Transverse colon (tissue), 4 donors: ENCODE measurements around the gene RMDN2. TPM values are rescaled to one million over a fixed set of nuclear protein-coding genes. Genes with fewer than 3 reads are reported as not detected.
A peak's percentile ranks its signal among the peaks of the same experiment; 100 is the strongest.

ENCODE experiments used
- DNase-seq: peaks from one replicate; pipeline ENCODE4 v3.0.0-alpha.2; 2019
- H3K27ac ChIP-seq, 4 donors: fragments of 200-600 bp; sonication (generic); 2 replicates each; pipeline ENCODE4 v1.5.1; 2016 to 2018; ENCODE audit warnings: inconsistent platforms in 4 of 4
- H3K27me3 ChIP-seq: fragments of 200-600 bp; sonication (generic); 2 replicates; pipeline ENCODE4 v1.5.1; 2017; ENCODE audit warnings: inconsistent platforms
- H3K36me3 ChIP-seq, 4 donors: fragments of 200-600 bp; sonication (generic); 2 replicates each; pipeline ENCODE4 v1.5.1; 2017 to 2019; ENCODE audit warnings: inconsistent platforms in 4 of 4
- H3K4me1 ChIP-seq, 4 donors: fragments of 200-600 bp; sonication (generic); 2 replicates each; pipeline ENCODE4 v1.5.1; 2017 to 2020; ENCODE audit warnings: inconsistent platforms in 4 of 4
- H3K4me3 ChIP-seq, 4 donors: fragments of 200-600 bp; sonication (generic); 1 replicate in 1 of 4; 2 replicates in 3 of 4; pipeline versions ENCODE4 v1.5.1 to v1.6.1; 2017 to 2019; ENCODE audit warnings: inconsistent platforms in 4 of 4
- H3K9me3 ChIP-seq, 2 donors: fragments of 200-600 bp; sonication (generic); 2 replicates each; pipeline ENCODE4 v1.5.1; 2017 to 2019; ENCODE audit warnings: inconsistent platforms in 2 of 2
- EP300 ChIP-seq: sonication (generic); formaldehyde crosslinking; IDR thresholded peaks from one replicate; pipeline ENCODE4 v1.6.1; 2017; ENCODE audit warnings: antibody characterized with exemption, low read depth
- POLR2A ChIP-seq: fragments of 450-650 bp; IDR thresholded peaks from one replicate; pipeline ENCODE4 v1.6.1; 2016; ENCODE audit warnings: antibody characterized with exemption, mild to moderate bottlenecking, moderate library complexity
- POLR2AphosphoS5 ChIP-seq, 3 donors: sonication (generic); formaldehyde crosslinking; IDR thresholded peaks; one replicate each; pipeline ENCODE4 v1.6.1; 2016; ENCODE audit warnings: antibody characterized with exemption in 3 of 3
- WGBS, 2 donors: methylation state at CpG; one replicate each; pipeline ENCODE4 v1.1.5; 2018; ENCODE audit warnings: low coverage in 1 of 2; 5-methylcytosine and 5-hydroxymethylcytosine counted together
- in situ Hi-C, 4 donors: fragments of 200-750 bp; cut with MboI; loops; one replicate each; pipeline versions ENCODE4 v1.15.0 to v1.15.1; 2017; ENCODE audit warnings: low sequenced_read_pairs in 3 of 4, low pct_ligation_motif_present in 1 of 4, low pct_unique_long_range_greater_than_20kb in 1 of 4
- intact Hi-C: fragments of 100-400 bp; cut with DNase I; formaldehyde crosslinking; loops from one replicate; pipeline ENCODE4 v1.15.1; 2023; ENCODE audit warnings: low total_unique reads
- total RNA-seq, 4 donors: library from RNA; depleted of rRNA; stranded (reverse); fragments of >200 nt; gene quantifications; one replicate each; pipeline ENCODE4 v1.1.0, GENCODE V29; 2016
- TF ChIP-seq, protein P1 (sequence below), 5 experiments: fragments of 200-600 bp in 3 of 5; fragments of 450-650 bp in 2 of 5; sonication (generic) in 3 of 5; IDR thresholded peaks; 1 replicate in 2 of 5; 2 replicates in 3 of 5; pipeline ENCODE4 v1.5.1; 2016 to 2017; ENCODE audit warnings: antibody characterized with exemption in 5 of 5, inconsistent platforms in 3 of 5, mild to moderate bottlenecking in 2 of 5, moderate library complexity in 1 of 5

Gene RMDN2
- total RNA-seq, 4 donors from 2014 or later: 12.3 to 48.3 (median 28.9) TPM

DNA sequence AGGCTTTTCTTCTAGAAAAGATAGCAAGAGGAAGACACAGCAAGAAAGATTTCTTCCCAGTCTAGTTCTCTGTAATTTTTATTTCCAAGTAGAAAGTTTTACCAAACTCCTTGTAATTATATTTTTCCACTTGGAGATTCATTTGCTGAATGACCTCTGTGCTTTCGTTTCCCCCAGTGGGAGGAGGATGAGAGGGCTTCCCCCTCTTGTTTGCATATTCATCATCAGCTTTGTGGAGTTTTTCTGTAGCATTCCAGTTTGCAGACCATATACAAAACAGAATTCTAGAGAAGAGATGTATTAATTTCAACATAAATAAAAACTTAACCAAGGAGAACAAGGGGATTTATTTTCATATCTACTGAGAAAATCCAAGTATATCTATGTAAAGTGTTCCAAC, 51.3 kb downstream of the RMDN2 start:
- Histone ChIP-seq H3K27me3 (no peaks in the 10 kb centered on the region), H3K36me3 (no peaks in the 10 kb centered on the region), H3K4me1 (no peaks in the 10 kb centered on the region), H3K27ac (no peak overlapping the region), H3K4me3 (no peak overlapping the region), H3K9me3 (no peaks in the 10 kb centered on the region)
- intact Hi-C loops: no loop called here
- no peak for TF ChIP-seq EP300
- no peak for TF ChIP-seq POLR2AphosphoS5 (IDR thresholded peaks at IDR 0.05)
- TF ChIP-seq, protein P1, sequence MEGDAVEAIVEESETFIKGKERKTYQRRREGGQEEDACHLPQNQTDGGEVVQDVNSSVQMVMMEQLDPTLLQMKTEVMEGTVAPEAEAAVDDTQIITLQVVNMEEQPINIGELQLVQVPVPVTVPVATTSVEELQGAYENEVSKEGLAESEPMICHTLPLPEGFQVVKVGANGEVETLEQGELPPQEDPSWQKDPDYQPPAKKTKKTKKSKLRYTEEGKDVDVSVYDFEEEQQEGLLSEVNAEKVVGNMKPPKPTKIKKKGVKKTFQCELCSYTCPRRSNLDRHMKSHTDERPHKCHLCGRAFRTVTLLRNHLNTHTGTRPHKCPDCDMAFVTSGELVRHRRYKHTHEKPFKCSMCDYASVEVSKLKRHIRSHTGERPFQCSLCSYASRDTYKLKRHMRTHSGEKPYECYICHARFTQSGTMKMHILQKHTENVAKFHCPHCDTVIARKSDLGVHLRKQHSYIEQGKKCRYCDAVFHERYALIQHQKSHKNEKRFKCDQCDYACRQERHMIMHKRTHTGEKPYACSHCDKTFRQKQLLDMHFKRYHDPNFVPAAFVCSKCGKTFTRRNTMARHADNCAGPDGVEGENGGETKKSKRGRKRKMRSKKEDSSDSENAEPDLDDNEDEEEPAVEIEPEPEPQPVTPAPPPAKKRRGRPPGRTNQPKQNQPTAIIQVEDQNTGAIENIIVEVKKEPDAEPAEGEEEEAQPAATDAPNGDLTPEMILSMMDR (IDR thresholded peaks at IDR 0.05): no peak
- no peak for TF ChIP-seq POLR2A
- no peak for DNase-seq
- in situ Hi-C loops: loop anchor here in 1 of 4 donors (10.0 to 25.0 kb wide), 2 partner anchors 308 to 536 kb away; no protein-coding TSS in a partner anchor
- WGBS, 2 donors: 72 to 90% methylated on average over 1 of the region's 1 CpG

DNA sequence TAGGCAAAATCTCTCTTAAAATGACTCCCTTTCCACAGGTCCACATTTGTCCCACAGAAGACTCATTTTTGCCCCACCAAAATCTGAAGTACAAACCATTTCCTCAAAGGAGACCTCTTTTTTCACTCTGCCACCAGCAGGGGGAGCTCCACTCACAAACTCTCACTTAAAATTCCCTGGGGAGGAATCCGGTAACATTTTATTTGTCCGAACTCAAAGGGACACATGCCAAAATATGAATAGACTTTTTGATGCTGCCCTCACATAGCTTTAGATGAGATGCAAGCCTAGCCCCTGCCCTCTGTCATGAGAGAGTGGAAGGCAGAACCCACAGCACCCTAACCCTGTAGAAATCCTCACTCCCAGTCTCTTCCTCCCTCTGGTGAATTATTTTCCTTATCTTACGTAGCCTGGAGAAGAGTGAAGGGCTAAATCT, 57.1 kb downstream of the RMDN2 start:
- H3K9me3 ChIP-seq: no peaks in the 10 kb centered on the region
- no peaks in the 10 kb centered on the region for H3K4me1 ChIP-seq
- no peaks in the 10 kb centered on the region for H3K36me3 ChIP-seq
- in situ Hi-C loops (loop anchor here (10.0 to 25.0 kb wide), 2 partner anchors 293 to 530 kb away; no protein-coding TSS in a partner anchor), intact Hi-C loops (loop anchor here (1.0 kb wide), 1 partner anchor 293 kb away; no protein-coding TSS in a partner anchor)
- WGBS, 2 donors: 4 to 14% methylated on average over 3 of the region's 3 CpGs
- H3K27me3 ChIP-seq: no peaks in the 10 kb centered on the region
- no peak for TF ChIP-seq EP300
- TF ChIP-seq, protein P1 (IDR thresholded peaks at IDR 0.05): peak; percentile 72 to 87 (median 81)
- H3K4me3 ChIP-seq: no peak overlapping the region
- DNase-seq: peak; percentile 75
- H3K27ac ChIP-seq: no peak overlapping the region

DNA sequence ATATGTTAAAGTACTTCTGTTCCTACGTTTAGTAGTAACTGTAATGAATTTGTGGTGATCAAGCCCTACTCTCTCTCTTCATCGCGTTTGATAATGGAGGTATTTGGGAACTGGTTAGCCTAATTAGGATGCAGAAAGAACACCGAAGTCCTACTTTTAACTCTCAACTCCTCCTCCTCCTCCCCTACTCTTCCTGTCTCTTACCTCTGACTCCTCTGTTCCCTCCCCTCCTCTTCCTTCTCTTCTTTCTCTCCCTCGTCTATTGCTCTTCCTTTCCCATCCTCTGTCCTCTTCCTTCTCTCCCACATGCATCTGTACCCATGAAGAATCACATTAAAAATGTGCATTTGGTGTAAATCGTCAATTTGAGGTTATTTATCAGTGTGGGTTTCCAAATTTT, 57.8 kb downstream of the RMDN2 start:
- in situ Hi-C loops: loop anchor here (10.0 to 25.0 kb wide), 2 partner anchors 292 to 529 kb away; no protein-coding TSS in a partner anchor
- 71 to 73% methylated on average over 5 to 6 of the region's 6 CpGs for WGBS, 2 donors
- no peaks in the 10 kb centered on the region for H3K36me3 ChIP-seq
- no peaks in the 10 kb centered on the region for H3K27me3 ChIP-seq
- DNase-seq: no peak
- TF ChIP-seq POLR2A: no peak
- TF ChIP-seq, protein P1 (IDR thresholded peaks at IDR 0.05): no peak
- no peak for TF ChIP-seq EP300
- TF ChIP-seq POLR2AphosphoS5 (IDR thresholded peaks at IDR 0.05): no peak
- no peak overlapping the region for H3K4me3 ChIP-seq
- no peak overlapping the region for H3K27ac ChIP-seq
- intact Hi-C loops: loop anchor here (1.0 kb wide), 1 partner anchor 292 kb away; no protein-coding TSS in a partner anchor
- no peaks in the 10 kb centered on the region for H3K4me1 ChIP-seq
- H3K9me3 ChIP-seq: no peaks in the 10 kb centered on the region

DNA sequence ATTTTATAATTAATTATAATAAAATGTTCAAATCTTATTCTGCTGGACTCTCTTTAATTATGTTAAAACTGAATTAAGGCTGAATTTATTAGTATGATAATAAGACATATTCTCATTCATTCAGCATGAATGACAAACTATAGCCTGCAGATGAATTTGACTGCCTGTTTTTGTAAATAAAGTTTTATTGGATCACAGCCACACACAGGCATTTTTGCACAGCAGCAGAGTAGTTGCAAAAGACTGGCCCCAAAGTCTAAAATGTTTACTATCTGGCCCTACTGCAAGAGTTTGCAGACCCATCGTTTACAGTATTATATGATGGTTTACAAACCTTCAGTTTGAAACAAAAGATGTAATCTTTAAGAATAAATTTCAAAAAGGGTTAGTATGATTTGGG, 58.6 kb downstream of the RMDN2 start:
- H3K9me3 ChIP-seq: no peaks in the 10 kb centered on the region
- intact Hi-C loops: no loop called here
- no peaks in the 10 kb centered on the region for H3K4me1 ChIP-seq
- H3K27me3 ChIP-seq: no peaks in the 10 kb centered on the region
- H3K4me3 ChIP-seq: no peak overlapping the region
- no peak for DNase-seq
- no peak overlapping the region for H3K27ac ChIP-seq
- in situ Hi-C loops: loop anchor here (10.0 to 25.0 kb wide), 2 partner anchors 291 to 529 kb away; no protein-coding TSS in a partner anchor
- H3K36me3 ChIP-seq: no peaks in the 10 kb centered on the region
- no peak for TF ChIP-seq POLR2A
- no peak for TF ChIP-seq POLR2AphosphoS5 (IDR thresholded peaks at IDR 0.05)
- no peak for TF ChIP-seq EP300
- TF ChIP-seq, protein P1 (IDR thresholded peaks at IDR 0.05): no peak
- WGBS, 2 donors: 60 to 68% methylated on average over 1 of the region's 1 CpG
